HUES64 (cell line): ENCODE data around the gene ELMOD1.
"Not testable (repeated sequence)": the region's sequence is repeated elsewhere in the genome, so short reads cannot be mapped to it uniquely, and the experiment has no call there.

Experiments used
- H3K27ac ChIP-seq: 2 replicates; pipeline ENCODE4 v1.7.0; 2013; ENCODE audit warnings: low read depth, low read length, inconsistent platforms
- H3K27me3 ChIP-seq: 2 replicates; pipeline ENCODE4 v1.6.1; 2013; ENCODE audit warnings: mild to moderate bottlenecking, low read length; ENCODE audit not compliant: insufficient read depth
- H3K36me3 ChIP-seq: 2 replicates; pipeline ENCODE4 v1.6.1; 2013; ENCODE audit warnings: mild to moderate bottlenecking, low read length; ENCODE audit not compliant: insufficient read depth
- H3K4me1 ChIP-seq: 2 replicates; pipeline ENCODE4 v1.6.1; 2013; ENCODE audit warnings: mild to moderate bottlenecking, low read length, moderate library complexity; ENCODE audit not compliant: insufficient read depth
- H3K4me3 ChIP-seq: 2 replicates; pipeline ENCODE4 v1.5.1; 2013; ENCODE audit warnings: mild to moderate bottlenecking, low read length, moderate library complexity
- H3K9ac ChIP-seq: 2 replicates; pipeline ENCODE4 v1.6.1; 2013; ENCODE audit warnings: mild to moderate bottlenecking, low read depth, low read length
- H3K9me3 ChIP-seq: 2 replicates; pipeline ENCODE4 v1.6.1; 2013; ENCODE audit warnings: low read depth, low read length; ENCODE audit not compliant: insufficient read depth
- WGBS: fragments of 150-250, 120-280 bp; methylation state at CpG from one replicate; pipeline ENCODE4 v1.1.7; 2013; ENCODE audit warnings: missing lambda C conversion rate; 5-methylcytosine and 5-hydroxymethylcytosine counted together

The ELMOD1 gene

GRCh38 chr11:107565219-107565937, 25.6 kb upstream of the ELMOD1 start, which contains the start of gene ALKBH8:
Gene ALKBH8, minus strand, starts transcription at chr11:107565735. Its CDS starts 4,842 bp downstream, at chr11:107560893.
- H3K9me3 ChIP-seq: no peaks in the 10 kb centered on the region
- peak within 1 kb of the TSS; percentile 97 for H3K4me3 ChIP-seq
- peaks cover 22% of the 10 kb centered on the region for H3K4me1 ChIP-seq
- H3K9ac ChIP-seq: peak within 1 kb of the TSS; percentile 89
- peak within 1 kb of the TSS; percentile 75; the same call in 1 of the 2 replicates for H3K27ac ChIP-seq
- under 1% methylated on average over 32 of the region's 32 CpGs for WGBS
- H3K27me3 ChIP-seq: no peaks in the 10 kb centered on the region
- peaks cover 4% of the 10 kb centered on the region; the same call in 1 of the 2 replicates for H3K36me3 ChIP-seq

GRCh38 chr11:107565955-107566501, 24.9 kb upstream of the ELMOD1 start:
- H3K4me1 ChIP-seq: peaks cover 22% of the 10 kb centered on the region
- 43% methylated on average over 8 of the region's 9 CpGs for WGBS

GRCh38 chr11:107566569-107566968, 24.4 kb upstream of the ELMOD1 start:
- H3K27ac ChIP-seq: no peak overlapping the region
- no peak overlapping the region for H3K9ac ChIP-seq
- no peaks in the 10 kb centered on the region for H3K9me3 ChIP-seq
- peaks cover 22% of the 10 kb centered on the region for H3K4me1 ChIP-seq
- H3K27me3 ChIP-seq: no peaks in the 10 kb centered on the region
- WGBS: 81% methylated on average over 2 of the region's 2 CpGs
- no peaks in the 10 kb centered on the region for H3K36me3 ChIP-seq
- peak overlapping the region; percentile 97 for H3K4me3 ChIP-seq

More at GRCh38 chr11:107565955-107566501, 24.9 kb upstream of the ELMOD1 start:
- not testable (repeated sequence) for H3K27me3 ChIP-seq, H3K36me3 ChIP-seq, H3K9me3 ChIP-seq
- peak overlapping the region; percentile 89 for H3K9ac ChIP-seq
- H3K4me3 ChIP-seq: peak overlapping the region; percentile 97
- peak overlapping the region; percentile 75; the same call in 1 of the 2 replicates for H3K27ac ChIP-seq

- Histone ChIP-seq H3K4me3 (no peak overlapping the region), H3K27me3 (no peaks in the 10 kb centered on the region), H3K36me3 (no peaks in the 10 kb centered on the region), H3K9me3 (no peaks in the 10 kb centered on the region), H3K27ac (no peak overlapping the region), H3K9ac (no peak overlapping the region), H3K4me1 (peaks cover 22% of the 10 kb centered on the region)
- 95% methylated on average over 5 of the region's 5 CpGs for WGBS
Observed at GRCh38 chr11:107567739-107568335, 23.1 kb upstream of the ELMOD1 start.

GRCh38 chr11:107570015-107570414, 20.9 kb upstream of the ELMOD1 start:
- Histone ChIP-seq H3K4me3 (no peak overlapping the region), H3K27me3 (no peaks in the 10 kb centered on the region), H3K9me3 (no peaks in the 10 kb centered on the region), H3K27ac (no peak overlapping the region), H3K4me1 (peaks cover 11% of the 10 kb centered on the region), H3K36me3 (no peaks in the 10 kb centered on the region), H3K9ac (no peak overlapping the region)
- 94% methylated on average over 12 of the region's 12 CpGs for WGBS

GRCh38 chr11:107573438-107573837, 17.5 kb upstream of the ELMOD1 start:
- H3K27ac ChIP-seq: no peak overlapping the region
- H3K27me3 ChIP-seq: no peaks in the 10 kb centered on the region
- no peaks in the 10 kb centered on the region; the same call in 1 of the 2 replicates for H3K4me1 ChIP-seq
- no peak overlapping the region for H3K9ac ChIP-seq
- 93% methylated on average over 1 of the region's 1 CpG for WGBS
- no peaks in the 10 kb centered on the region for H3K36me3 ChIP-seq
- no peak overlapping the region for H3K4me3 ChIP-seq
- H3K9me3 ChIP-seq: no peaks in the 10 kb centered on the region

GRCh38 chr11:107576497-107577345, 14.2 kb upstream of the ELMOD1 start:
- not testable (repeated sequence) for H3K36me3 ChIP-seq, H3K27ac ChIP-seq, H3K4me1 ChIP-seq, H3K4me3 ChIP-seq, H3K9me3 ChIP-seq, H3K9ac ChIP-seq, H3K27me3 ChIP-seq
- WGBS: 43% methylated on average over 2 of the region's 2 CpGs

GRCh38 chr11:107577346-107577711, 13.6 kb upstream of the ELMOD1 start:
- WGBS: 89% methylated on average over 3 of the region's 6 CpGs
- no peak overlapping the region for H3K4me3 ChIP-seq
- H3K4me1 ChIP-seq: peaks cover 3% of the 10 kb centered on the region; the same call in 1 of the 2 replicates
- H3K36me3 ChIP-seq: no peaks in the 10 kb centered on the region
- no peak overlapping the region for H3K9ac ChIP-seq
- H3K9me3 ChIP-seq: 0 out of 2 replicates have a peak, but pooled peaks cover 3% of the 10 kb centered on the region
- H3K27ac ChIP-seq: no peak overlapping the region
- H3K27me3 ChIP-seq: no peaks in the 10 kb centered on the region

GRCh38 chr11:107579169-107579568, 11.8 kb upstream of the ELMOD1 start:
- H3K4me3 ChIP-seq, H3K4me1 ChIP-seq, H3K36me3 ChIP-seq, H3K27ac ChIP-seq, H3K27me3 ChIP-seq, H3K9me3 ChIP-seq, H3K9ac ChIP-seq: not testable (repeated sequence)
- 88% methylated on average over 2 of the region's 2 CpGs for WGBS

- H3K4me1 ChIP-seq: peaks cover 3% of the 10 kb centered on the region; the same call in 1 of the 2 replicates
- H3K4me3 ChIP-seq: no peak overlapping the region
- no peak overlapping the region for H3K27ac ChIP-seq
- H3K27me3 ChIP-seq: 0 out of 2 replicates have a peak, but pooled peaks cover 5% of the 10 kb centered on the region
- 0 out of 2 replicates have a peak, but pooled peaks cover 3% of the 10 kb centered on the region for H3K9me3 ChIP-seq
- no peak overlapping the region for H3K9ac ChIP-seq
- no peaks in the 10 kb centered on the region for H3K36me3 ChIP-seq
- 45% methylated on average over 3 of the region's 3 CpGs for WGBS
Observed at GRCh38 chr11:107581147-107581546, 9.8 kb upstream of the ELMOD1 start.
